Inflammatory macrophage treated with lipopolysaccharide for 4 hours (primary cell): ENCODE results near the gene IL6R.

Experiments
- DNase-seq: peaks from one replicate; pipeline ENCODE4 v3.0.0-alpha.2; 2020

Gene IL6R

DNA sequence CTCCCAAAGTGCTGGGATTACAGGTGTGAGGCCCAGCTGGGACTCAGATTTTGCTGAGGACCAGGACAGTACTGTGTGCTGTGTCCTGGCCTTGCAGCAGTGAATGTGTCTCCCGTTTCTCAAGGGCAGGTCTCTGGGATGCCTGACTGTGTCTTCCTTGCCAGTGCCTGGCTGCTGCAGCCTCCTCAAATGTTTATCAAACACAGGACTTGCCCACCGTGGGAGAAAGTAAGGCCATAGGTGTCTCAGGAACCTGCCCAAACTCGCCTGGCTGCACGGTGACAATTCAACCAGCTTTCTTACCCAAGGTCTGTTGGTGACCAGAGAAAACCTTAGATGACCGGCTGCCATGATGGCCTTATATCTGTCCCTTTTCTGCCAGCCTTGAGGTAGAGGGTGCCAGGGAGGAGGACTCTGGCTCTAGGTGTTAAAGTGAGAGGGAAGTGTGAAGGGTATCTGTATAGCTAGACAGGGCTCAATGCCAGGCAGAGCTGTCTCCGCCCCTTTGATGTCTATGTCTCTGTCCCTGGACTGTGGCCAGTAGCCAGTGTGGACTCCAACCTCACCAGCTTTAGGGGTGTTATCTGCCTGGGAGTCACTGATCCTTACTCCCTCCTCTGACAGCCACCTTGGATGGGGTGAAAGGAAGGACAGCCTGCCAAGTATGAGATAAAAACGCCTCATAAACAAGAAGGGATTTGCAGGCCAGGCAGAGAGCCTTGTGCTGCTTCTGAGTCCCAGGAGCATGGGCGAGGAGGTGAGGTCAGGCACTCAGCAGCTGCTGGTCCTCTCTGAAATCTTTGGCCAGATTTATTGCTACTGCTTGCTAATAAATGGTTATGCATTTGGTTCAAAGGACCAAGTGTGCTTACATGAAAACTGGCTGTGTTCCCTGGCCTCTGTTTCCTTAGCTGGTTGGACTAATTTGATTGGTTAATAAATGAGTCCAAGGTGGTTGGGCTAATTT is 22.3 kb downstream of the IL6R start:
- DNase-seq: no peak

DNA sequence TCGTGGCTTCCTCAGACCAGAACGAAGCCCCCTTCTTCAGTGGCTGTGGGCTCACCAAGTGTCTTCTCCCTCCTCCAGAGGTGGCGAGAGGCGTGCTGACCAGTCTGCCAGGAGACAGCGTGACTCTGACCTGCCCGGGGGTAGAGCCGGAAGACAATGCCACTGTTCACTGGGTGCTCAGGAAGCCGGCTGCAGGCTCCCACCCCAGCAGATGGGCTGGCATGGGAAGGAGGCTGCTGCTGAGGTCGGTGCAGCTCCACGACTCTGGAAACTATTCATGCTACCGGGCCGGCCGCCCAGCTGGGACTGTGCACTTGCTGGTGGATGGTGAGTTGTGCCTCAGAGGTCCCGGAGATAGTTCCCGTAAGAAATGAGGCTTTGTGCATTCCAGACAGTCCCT is 24.0 kb downstream of the IL6R start:
- no peak for DNase-seq

DNA sequence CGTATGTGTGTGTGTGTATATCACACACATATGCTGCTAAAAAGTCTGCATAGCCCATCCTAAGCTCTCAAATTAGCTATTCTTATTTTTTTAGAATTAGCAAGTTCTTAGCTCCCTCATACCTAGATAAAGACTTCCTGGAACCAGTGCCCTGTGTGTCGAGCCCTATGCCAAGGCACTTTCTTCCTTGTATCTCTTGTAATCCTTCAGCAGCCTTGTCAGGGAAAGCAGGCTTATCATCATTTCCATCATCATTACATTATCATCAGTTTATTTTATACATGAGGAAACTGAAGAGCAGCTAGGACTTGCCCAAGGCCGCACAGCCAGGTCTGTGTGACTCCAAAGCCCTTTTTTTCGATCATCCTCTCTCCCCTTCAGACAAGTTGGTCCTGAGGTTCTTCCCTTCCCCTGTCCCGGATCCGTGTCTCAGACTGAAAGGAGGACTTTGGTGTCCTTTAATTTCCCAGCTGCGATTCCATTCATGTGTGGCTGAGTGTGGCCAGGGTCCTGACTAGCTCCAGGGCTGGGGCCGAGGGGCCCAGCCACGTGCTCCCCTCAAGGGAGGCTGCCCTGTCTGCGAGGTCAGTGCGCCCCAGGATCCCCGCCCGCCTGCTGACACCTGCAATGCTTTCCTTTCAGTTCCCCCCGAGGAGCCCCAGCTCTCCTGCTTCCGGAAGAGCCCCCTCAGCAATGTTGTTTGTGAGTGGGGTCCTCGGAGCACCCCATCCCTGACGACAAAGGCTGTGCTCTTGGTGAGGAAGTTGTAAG is 24.9 kb downstream of the IL6R start:
- DNase-seq: no peak

DNA sequence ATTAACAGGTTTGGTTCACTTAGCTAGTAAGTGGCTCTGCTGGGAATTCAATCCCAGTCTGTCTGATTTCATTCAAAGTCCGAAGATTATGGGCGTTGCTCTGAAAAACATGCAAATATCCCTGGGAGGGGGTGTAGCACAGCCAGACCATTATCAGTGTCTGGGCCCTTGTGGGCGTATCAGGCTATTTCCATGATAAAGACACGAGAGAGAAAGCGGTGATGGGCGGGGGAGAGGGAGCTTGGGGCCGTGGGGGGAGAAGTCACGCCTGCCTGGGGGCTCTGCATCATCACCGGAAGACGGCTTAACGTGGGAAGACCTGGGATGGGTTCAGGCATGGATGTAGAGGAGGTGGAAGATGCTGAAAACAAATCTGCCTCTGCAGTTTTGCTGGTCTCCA is 25.8 kb downstream of the IL6R start:
- no peak for DNase-seq

DNA sequence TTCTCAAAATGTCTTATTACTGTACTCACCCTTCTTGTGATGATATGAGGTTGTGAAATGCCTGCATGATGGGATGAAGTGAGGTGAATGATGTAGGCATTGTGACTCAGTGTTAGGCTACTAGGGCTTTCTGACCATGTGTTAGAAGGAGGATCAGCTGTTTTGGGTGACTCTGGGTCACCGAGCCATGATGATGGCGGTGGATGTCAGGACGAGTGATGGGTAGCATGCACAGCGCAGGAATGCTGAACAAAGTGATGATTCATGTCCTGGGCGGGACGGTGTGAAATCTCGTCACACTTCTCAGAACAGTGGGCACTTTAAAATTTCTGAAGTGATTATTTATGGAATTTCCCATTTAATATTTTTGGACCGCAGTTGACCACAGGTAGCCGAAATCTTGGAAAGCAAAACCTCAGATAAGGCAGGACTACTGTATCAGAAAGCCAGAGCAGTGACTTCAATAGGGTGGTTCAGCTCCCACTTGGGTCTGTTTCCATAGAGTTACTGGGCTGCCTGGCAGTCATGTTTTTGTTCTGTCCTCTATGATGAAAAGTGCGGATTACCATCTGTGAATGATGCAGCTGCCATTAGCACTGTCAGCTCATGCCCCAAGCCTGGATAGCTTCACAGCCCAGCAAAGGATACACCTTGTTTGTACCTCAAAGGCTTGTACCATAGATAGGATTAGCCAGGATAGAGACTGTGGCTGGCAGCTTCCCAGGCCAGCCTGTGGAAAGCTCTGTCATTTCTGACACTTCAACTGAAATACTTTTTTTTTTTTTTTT is 26.6 kb downstream of the IL6R start:
- DNase-seq: peak; percentile 98

DNA sequence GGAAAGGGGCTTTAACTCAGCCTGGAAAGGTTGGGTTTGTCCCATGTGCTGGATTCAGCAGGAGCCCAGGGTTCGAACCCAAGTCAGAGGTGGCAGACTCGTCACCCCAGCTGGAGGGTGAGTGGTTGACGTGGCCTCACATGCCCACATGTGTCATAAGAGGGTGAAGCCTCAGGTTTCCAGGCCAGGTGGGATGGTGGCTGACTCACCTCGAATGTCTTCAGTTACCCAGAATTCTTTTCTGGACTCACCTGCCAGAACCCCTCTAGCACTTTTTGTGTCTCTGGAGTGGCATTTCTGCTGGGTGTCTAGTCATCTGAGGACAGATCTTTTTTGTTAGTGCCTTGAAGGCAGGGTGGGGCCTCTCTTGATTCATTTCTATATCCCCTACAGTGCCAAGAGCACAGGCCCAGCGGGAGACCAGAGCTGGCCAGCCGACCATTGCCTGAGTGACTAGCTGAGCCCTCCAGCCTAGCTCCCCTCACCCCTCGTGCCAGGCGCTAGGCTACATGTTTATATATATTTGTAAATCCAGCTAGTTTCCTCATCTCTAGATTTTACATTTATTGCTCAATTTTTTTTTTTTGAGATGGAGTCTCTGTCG is 28.1 kb downstream of the IL6R start:
- DNase-seq: peak; percentile 60

DNA sequence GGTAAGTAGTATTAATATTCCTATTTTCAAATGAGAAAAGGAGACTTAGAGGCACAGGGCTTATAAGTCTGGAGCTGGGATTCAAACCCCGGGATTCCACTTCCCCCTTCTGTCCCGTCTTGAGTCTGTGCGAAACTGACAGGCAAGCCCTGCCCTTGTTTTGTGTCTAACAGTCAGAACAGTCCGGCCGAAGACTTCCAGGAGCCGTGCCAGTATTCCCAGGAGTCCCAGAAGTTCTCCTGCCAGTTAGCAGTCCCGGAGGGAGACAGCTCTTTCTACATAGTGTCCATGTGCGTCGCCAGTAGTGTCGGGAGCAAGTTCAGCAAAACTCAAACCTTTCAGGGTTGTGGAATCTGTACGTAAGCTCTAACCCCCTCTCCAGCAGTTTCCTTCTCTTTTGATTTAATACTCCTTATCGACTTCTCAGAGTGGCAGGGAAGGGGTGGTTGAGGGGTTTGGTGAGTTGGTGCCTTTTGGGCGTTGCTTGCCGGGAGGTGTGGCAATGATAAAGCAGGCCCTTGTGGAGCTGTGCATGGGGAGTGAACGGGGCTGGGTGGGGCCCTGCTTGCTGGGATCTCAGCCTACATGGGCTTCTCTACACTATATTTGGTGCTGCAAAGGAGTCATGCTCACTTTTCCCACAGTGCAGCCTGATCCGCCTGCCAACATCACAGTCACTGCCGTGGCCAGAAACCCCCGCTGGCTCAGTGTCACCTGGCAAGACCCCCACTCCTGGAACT is 29.4 kb downstream of the IL6R start:
- DNase-seq: no peak

DNA sequence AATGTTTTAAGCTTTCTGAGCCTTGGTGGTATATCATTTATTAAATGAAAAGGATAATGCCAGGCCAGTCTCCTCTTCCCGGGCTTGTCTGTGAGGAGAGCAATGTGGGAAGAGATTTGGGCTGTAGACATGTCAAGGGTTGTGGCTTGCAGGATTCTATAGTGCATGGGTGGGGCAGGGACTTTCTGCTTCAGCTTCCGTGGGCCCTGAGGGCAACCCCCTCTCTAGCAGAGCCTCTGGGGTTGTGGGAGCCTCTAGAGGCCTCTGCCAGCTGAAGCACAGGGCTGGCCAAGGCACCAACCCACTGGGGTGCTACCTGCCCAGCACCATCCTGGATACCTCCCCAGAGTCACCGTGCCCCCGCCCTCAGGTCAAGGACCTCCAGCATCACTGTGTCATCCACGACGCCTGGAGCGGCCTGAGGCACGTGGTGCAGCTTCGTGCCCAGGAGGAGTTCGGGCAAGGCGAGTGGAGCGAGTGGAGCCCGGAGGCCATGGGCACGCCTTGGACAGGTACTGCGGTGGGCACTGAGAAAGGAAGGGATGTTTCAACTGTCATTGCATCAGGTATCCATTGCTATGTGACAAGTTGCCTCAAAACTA is 30.6 kb downstream of the IL6R start:
- no peak for DNase-seq

DNA sequence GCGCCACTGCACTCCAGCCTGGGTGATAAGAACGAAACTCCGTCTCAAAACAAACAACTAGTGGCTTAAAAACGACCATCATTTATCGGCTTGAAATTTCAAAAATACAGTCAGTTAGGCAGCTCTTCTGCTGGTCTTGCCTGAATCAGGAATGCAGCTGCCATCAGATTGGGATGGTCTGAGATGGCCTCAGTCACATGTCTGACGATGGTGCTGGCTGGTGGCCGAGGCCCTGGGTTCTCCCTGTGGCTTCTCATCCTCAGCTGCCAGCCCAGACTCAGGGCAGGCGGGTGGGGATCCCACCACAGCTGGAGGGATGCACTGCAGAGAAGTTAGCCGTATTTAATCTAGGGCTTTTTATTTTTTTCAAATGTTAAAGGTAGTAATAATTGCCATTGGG is 31.3 kb downstream of the IL6R start:
- no peak for DNase-seq

DNA sequence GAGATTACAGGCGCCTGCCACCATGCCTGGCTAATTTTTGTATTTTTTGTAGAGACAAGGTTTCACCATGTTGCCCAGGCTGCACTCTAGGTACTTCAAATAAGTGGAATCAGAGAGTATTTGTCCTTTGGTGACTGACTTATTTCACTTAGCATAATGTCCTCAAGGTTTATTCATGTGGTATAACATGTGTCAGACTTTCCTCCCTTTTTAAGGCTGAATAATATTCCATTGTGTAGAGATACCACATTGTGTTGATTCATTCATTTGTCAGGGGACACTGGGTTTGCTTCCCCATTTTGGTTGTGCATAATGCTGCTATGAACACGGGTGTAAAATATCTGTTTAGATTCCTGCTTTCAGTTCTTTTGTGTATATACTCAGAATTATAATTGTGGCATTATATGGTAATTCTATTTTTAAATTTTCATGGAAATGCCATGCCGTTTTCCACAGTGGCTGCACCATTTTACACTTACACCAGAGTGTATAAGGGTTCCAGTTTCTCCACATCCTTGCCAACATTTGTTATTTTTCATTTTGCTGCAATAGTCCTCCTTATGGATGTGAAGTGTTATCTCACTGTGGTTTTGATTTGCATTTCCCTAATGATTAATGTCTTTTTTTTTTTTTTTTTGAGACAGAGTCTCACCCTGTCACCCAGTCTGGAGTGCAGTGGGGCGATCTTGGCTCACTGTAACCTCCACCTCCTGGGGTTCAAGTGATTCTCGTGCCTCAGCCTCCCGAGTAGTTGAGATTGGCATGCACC is 35.1 kb downstream of the IL6R start:
- DNase-seq: peak; percentile 87

DNA sequence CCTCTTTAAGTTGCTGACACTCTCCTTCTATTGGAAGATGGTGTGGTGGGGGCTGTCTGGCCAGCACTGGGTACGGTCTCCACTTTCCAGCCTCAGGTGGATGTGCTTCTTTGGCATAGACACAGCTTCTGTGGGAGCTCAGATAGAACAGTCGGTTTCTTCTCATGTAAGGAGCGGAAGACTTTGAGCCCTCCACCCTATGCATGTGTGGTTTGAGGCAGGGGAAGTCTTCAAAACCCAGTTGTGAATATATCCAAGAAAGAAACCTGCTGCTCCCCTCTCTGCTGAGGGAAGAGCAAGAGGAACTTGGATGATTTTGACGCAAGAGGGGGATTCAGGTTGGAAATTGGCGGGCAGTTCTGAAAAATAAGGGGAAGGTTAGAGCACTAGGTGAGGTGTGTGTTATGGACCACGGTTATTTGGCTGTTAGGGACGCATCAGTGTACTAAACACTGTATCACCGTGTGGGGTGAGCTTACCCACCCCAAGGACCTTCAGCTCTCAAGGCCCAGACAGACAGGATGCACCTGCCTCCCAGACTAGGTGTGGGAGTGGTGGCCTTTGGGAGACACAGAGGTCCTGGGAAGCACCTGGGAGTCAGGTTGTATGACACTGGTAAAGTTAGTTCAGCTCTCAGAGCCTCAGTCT is 36.2 kb downstream of the IL6R start:
- DNase-seq: no peak

DNA sequence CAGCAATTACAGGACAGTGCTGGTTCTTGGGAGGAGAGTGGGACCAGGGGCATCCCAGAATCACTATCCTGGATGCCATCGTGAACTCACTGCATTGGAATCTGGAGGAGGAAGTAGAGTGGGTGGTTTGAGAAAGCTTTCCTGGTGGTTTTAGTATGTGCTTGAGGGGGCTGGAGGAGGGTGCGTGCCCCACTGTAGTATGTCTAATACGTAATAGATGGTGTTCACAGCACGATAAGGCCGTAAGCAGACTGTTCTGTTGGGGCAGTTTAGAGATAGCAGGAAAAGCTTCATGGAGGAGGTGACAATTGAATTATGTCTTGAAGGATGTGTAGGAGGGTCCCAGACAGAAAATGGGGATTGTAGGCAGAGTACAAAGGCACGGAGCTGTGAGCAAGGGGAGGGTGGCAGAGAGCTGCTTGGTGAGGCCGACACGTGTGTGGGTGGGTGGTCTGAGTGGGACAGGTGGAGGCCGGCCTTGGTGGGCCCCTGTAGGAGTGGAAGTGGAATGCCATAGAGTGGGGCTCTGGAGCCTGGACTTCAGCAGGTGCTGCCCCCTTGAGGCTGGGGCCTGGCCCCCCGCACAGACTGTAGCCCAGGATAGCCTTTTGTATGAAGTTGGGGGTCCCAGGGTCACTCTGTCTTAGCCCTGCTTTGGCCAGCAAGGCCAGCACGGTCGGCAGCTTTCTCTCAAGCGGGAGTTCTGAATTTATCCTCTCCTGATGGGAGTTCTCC is 37.0 kb downstream of the IL6R start:
- DNase-seq: no peak

DNA sequence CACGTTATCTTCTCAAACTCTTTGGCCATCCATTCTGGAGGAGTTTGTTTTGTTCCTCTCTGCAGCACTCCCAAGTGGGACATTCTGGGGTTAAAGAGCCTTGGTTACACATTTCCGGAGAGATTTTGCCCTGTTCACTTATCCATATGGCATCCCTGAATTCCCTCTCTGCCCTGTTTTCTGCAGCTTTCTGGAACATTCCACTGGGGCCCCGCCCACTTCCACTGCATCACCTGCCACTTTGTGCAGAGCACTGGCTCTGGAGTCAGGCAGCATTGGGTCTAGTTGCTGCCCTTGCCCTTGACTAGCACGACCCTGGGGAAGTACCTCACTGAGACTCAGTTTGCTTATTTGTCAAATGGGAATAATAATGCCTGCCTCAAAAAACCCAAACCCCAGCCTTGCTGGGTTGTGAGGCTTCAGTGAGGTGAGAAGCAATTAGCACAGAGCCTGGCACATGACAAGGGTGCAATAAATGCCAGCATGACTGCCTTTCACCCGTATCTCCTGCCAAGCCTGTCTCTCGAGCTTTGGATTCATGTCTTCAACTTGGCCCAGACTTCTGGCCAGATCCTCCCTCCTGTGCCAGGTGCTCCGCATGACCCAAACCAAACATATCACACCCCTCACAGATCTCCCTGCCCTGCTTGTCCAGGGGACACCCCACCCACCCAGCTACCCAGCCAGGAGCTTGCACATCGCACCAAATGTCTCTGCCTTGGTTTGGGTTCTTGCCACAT is 38.3 kb downstream of the IL6R start:
- DNase-seq: no peak

DNA sequence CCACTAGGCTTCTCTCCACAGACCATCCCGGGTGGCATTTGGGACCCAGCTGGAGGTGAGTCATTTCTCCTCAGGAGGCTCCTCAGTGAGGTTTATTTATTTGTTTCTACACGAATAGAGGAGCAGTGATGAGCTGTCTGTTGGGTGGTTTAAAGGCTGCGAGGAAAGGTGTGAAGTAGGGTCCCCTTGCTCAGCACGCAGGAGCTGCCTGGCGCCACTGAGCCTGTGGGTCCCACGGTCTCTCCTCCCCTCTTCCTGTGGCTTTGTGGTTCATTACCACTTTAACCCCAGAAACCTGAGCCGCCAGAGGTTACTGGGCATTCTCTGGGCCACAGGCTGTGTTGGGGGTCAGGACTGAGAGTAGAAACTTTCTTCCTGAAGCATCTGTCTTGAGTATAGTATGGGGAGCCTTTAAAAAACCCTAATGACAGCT is 39.9 kb downstream of the IL6R start:
- DNase-seq: no peak

DNA sequence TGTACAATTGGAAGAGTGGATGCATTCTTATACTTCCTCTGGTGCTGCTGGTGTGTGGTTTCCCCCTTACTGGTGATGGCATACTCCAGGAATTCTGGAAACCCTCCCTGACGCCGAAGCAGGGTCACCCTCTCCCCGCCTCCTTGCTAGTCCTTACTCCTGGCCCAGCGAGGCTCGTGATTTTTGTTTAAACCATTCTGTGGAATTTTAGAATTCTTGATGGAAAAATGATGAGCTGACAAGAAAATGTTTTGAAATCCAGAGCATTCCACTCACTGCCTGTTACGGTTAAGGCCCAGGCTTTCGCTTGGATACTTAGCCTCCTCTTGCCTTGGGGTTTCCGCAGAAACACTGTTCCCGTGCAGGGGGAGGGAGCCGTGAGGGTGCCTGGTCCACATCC is 41.1 kb downstream of the IL6R start:
- DNase-seq: no peak

DNA sequence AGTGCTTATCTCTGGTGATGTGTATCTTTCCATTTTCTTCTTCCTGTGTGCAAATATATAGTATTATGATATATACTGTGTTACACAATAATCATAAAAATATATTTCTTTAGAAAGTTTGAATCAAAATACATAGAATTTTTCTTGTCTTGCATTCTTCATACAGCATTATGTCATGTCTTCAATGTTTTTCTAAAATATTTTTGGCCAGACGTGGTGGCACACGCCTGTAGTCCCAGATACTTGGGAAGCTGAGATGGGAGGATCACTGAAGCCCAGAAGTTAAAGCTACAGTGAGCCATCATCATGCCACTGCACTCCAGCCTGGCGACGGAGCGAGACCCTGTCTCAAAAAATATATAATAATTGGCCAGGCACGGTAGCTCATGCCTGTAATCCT is 41.6 kb downstream of the IL6R start:
- DNase-seq: no peak

DNA sequence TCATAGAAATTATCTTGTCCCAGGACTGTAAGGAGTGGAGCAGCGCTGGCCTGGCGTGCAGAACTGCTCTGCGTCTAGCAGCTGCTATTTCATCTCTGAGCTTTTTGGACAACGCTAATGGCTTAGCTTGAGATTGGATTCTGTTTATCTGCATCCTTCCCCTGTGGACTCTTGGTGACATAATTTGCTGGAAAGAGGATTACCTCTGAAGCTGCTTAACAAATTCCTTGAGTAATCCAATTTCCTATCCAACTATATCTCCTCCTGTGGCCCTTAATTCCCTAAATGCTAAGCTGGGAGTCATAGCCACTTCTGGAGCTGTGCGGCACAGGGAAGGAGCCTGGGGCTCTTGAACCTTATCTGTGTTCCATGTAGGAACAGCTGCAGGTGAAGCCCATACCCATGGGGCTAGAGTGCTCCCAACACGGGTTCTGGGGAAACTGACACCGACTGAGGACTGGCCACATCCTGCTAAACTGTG is 43.2 kb downstream of the IL6R start:
- no peak for DNase-seq

DNA sequence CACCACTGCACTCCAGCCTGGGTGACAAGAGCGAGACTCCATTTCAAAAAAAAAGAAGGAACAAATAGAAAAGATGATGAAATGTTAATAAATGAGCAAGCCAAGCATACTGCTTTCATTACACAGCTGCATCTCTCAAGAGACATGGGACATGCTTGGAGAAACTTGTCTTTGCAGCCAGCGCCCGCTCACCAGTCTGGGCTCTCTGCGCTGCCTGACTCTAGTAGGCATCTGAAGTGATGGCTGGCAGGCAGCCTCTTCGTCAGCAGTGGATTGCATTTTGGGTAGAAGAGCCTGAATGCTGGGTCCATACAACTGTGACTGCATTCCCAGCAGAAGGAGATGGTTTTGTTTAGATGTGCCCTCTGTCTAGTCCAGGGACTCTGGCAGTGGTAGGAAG is 48.0 kb downstream of the IL6R start:
- peak; percentile 74 for DNase-seq
